GM21619 (cell line): ENCODE results near the gene SCCPDH.

Experiments
- ATAC-seq: cut with Tn5 transposase; IDR thresholded peaks from one replicate; pipeline ENCODE4 v1.9.1; 2021; ENCODE audit not compliant: unreplicated experiment

SCCPDH gene

DNA sequence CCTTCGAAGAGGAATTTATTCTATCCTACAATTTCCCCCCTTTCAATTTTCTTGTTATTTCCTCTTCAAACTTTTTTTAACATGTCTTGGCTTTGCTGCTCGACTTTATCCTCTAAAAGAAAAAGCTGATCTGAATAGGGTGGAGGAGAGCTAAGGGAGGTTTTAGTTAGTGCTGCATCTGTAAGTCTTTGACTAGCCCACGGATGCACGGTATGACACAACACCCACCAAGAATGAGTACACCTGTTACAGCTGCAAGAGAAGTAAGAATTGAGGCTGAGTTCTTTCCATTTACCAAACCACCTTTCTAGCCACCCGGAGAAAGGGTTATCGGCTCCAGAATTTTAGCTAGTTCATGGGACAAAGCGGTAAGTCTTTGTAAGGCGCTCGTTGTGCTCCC is 23.8 kb downstream of the SCCPDH start:
- no peak for ATAC-seq

DNA sequence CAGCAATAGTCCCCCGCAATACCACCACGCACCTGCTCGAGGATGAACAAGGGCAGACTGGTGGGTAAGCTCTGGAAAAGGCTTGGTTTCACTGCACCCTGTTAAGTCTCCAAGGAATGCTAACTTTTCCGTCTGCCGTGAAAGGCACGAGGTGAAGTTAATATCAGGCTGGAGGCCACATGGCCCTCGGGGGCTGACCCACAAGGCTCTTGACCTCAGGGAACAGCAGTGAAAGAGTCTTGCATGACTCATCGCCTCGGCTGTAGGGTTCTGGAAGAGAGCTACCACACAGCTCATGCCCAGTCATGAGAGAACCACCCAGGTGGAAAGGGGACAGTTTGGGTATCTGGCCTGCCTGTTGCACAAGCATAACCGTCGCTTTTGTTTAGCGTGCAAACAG is 24.7 kb downstream of the SCCPDH start:
- no peak for ATAC-seq

DNA sequence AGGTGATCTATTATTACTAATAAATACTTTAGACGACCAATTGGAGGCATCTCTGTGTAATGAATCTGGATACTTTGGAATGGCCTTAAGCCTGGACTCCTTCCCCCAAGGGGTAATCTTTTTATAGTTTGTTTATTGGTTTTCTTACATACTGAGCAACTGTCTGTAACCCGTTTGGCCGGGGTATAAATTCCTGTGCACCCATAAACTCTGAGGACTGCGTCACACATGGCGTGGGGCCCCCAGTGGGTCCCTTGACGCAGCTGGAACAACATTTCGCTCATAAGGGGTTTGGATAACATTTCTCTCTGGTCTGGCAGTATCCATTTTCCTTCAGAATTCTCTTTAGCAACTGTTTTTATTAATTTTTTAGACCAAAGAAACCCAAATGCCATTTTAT is 26.5 kb downstream of the SCCPDH start:
- no peak for ATAC-seq

DNA sequence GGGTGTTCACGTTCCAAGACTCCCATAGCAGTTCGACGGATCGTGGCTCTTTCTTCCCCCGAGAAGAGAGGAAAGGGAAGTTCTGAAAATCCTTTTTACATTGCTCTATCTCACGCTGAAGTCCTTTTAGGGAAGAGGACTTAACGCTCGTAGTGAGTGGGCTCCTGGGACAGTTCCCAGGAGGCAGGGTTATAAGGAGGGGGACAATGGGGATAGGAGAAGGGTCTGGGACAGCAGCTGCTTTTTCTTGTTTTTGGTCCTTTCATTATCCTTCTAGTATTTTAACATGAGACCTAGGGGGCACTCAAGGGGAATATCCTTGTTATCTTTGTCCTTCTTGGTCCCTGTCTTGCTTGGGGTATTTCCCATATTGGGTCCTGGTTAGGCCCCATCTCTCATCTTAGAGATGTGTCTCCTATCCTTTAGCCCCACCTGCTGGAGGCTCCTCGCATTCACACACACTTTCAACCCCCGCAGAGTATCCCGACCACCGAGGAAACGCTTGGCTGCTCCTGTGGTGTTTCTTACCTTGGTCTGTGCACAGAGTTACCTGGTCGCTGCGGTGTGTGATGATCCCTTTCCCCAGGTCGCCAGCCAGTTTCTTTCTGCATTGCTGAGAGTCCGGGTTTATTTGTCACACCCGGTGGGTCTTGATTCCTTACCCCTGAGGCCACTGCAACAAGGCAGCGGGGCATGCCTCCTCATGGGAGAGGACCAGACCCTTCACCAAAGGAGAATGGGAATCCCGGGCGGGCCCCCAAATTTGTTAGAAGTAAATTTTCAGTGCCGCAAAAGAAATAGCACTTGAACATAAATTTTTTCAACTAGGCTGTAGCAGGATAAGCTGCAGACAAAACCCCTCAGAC is 29.7 kb downstream of the SCCPDH start:
- peak; percentile 94 for ATAC-seq

DNA sequence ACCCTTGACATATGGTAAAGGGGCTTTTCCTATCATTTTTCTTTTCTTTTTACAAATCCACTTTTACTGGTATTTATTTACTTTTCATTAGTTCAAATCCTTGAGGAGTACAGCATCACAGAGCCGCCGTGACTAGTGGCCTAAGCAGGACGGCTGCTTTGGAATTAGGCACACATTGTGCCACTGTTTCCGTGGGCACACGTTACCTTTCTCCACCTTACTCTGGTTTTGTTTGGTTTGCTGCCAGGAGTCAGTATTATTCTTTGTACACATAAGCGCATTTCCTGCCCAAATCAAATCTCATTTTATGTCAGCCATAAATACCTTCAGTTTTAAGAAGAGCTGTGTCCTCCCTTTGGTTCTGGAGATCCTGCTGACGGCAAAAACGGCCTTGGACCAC is 31.2 kb downstream of the SCCPDH start:
- ATAC-seq, result no peak

DNA sequence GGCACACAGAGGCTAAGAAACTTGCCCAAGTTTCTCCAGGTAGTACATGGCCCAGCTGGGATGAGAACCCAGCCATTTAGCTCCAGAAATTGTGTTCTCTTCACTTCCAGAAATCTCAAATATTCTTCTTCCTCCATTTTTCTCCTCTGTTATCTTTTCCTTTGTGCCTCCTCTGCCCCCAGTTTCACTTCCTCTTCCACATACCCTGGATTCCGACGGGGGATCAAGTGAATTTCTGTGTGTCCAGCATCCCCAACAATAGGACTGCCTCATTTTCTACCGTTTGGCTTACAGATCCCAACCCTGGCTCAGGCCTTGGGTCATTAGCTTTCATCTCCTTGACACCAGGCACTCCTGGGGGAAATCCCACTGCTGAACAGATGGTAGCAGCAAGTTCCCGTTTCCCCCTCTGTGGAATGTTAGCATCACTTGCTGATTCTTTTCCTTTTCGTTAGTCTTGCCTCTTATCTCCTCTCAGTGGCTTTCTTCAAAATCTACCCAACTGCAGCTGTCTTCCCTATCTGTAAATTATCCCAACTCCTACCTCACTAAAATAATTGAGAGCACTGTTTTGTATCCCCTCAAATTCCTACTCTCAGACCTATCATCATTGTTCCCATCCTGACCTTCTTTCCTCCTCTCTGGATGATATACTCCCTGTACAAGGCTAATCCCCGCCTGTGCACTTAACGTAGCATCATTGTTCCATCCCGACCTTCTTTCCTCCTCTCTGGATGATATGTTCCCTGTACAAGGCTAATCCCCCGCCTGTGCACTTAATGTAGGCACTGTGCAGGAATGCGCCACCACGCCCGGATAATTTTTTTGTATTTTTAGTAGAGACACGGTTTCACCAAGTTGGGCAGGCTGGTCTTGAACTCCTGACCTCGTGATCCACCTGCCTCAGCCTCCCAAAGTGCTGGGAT is 36.5 kb downstream of the SCCPDH start:
- no peak for ATAC-seq

DNA sequence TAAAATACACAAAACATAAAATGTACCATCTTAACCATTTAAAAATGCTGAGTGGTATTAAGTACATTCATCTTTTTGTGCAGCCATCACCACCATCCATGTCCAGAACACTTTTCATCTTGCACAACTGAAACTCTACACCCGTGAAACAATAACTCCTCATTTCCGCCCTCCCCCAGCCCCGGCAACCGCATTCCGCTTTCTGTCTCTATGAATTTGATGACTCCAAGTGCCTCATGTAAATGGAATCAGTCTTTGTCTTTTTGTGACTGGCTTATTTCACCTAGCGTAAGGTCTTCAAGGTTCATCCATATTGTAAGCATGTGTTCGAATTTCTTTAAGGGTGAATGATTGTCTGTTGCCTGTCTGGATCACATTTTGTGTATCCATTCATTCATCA is 37.2 kb downstream of the SCCPDH start:
- ATAC-seq, result no peak

DNA sequence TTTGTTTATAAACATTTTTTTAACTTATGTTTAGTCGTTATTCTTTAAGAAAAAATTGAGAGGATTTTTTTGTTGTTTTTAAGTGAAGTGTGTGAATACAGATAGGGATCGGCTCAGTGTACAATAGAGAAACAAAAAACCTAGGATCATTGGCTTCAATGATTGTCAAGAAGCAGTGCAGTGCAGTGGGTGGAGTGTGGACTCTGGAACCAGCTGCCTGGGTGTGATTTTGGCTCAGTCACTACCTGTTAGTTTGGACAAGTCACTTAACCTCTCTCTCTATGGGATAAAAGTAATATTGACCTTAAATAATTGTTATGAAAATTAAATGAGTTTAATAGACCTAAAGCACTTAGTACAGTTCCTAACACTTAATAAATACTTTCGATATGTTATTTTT is 41.3 kb downstream of the SCCPDH start:
- ATAC-seq, result no peak

DNA sequence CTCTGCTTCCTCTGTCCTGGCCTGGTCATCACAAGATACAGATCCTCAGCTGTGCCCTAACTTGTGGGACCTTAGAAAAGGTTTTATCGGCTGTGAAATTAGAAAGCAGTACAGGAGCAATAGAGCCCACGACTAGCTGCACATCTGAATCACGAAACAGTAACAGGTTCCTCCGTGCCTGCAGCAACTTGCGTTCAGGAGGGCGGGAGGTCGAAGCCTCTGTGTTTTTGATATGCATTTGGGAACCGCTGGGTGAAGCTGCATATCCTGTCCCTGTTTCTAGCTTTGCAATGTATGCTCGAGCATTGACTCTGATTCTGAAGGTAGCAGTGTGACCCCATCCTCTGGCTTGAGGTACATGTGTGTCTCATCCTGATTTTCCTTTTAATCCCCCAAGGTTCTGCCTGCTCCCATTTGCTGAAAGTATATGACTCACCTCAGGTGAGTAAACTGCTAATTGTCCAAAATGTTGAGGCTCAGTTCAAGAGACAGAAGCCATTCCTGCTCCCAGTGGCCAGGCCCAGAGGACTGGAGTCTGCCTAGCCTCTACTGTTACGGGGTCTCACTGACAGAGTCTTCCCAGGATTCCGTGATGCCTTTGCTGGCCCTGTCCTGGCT is 44.3 kb downstream of the SCCPDH start:
- no peak for ATAC-seq

DNA sequence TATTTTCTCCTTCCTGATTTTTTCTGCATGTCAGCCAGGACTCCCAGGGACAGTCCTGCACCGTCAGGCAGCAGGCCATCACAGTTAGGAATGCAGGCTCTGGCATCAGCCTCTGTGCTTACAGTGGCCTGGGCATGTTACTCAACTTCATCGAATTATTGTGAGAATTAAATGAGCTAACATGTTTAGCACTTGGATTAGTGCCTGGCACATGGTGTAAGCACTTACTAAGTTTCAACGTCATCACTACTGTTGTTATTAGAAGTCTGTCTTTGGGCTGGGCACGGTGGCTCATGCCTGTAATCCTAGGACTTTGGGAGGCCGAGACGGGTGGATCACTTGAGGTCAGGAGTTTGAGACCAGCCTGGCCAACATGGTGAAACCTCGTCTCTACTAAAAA is 45.1 kb downstream of the SCCPDH start:
- ATAC-seq, result no peak

DNA sequence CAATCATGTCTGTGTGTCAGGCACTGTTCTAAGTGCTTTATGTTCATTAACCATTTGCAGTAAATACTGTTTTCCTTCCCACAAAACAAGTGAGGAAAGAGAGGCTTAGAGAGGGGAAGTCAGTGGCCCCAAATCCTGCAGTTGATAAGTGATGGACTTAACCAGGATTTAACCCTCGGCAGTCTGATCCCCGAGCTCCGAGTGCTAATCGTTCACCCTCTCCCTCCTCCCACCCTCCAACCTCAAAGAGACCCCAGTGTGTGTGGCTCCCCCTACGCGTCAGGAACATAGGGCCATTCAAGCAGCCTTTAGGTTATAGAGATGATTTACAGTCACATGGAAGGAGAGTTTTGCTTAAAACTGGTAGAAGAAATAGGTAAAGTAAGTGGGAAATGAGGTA is 47.2 kb downstream of the SCCPDH start:
- ATAC-seq, result no peak

DNA sequence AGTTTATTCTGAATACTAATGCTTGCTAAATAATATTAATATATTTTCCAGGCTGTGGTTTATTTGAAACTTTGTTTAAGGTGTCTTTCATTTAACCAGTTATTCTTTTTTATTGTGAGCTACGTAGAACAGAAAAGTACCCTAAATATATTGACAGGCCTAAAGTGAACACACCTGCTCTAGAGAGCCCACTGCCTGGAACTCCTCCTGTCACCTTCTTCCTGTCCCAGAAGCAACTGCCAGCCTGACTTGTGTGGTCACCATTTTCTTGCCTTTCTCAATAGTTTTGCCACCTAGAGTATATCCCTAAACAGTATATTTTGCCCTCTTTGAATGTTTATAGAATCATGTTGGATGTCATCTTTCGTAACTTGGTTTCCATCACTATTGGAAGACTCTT is 48.5 kb downstream of the SCCPDH start:
- ATAC-seq, result peak; percentile 4

DNA sequence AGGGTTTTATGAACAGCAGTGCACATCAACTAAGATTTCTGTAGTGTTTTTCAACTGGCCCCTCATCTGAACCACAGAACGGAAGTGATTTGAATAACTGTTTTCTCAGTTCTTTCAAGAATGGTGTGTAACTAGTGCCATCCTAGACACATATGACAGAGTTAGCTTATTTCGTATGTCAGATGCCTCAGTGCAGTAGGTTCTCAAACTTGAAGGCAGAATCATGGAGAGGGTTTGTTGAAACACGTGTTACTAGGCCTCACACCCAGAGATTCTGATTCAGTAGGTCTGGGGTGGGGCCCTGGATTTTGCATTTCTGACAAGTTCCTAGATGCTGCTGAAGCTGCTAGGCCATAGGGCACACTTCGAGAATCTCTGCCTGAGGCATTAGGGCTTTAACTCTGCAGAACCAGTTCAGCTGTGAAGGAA is 49.0 kb downstream of the SCCPDH start:
- ATAC-seq, result peak; percentile 99

DNA sequence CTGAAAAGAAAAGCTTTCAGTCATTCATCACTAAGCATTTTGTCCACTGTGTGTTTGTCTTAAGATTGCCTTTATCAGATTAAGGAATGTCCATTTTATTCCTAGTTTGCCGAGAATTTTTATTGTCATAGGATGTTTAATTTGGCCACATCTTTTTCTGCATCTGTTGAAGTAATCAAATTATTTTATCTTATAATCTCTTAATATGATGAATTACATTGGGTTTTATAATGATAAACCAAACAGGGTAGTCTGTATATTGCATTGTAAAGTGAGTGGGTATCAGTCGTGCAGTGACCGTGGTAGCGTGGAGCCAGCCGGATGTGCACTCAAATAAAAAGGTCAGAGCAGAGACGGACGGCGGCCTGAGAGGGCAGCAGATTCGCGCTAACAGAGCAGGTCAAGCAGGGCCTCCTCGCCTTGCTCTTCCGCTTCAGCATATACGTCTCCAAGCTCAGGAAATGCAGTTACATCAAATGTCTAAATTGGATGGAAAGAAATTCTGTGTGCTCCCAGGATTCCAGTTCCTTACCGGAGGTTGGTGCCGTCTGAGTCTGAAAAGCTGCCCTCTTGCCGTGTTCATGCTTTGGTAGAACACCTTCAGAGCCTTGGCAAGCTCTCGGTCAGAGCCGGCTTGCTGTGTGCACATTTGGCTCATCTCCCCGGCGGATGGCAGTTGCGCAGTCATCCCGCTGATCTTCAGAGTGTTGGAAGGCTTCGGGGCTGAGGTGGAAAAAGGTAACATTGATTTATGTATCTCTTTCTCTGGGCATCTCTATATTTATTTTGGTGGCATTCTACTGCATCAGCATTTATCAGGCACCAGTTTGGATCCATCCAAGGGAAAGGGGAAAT is 51.5 kb downstream of the SCCPDH start:
- ATAC-seq, result no peak

DNA sequence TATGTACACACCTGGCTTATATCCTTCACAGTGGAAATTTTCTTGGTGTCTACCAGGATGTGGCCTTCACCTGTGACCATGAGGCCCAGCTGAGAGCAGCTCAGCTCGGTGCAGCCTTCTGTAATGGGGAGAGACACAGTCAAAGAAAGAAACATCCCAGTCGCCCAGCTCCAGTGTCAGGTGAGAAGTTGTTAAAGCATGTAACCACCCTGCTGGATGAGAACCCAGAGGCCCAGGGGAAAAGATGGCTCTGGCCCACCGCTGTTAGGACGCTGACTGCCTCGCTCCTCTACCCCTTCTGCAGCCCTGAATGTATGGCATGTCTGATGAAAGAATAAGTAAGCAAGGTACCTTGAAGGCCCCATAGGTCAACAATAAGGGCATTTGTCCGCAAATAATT is 52.7 kb downstream of the SCCPDH start:
- ATAC-seq, result no peak

DNA sequence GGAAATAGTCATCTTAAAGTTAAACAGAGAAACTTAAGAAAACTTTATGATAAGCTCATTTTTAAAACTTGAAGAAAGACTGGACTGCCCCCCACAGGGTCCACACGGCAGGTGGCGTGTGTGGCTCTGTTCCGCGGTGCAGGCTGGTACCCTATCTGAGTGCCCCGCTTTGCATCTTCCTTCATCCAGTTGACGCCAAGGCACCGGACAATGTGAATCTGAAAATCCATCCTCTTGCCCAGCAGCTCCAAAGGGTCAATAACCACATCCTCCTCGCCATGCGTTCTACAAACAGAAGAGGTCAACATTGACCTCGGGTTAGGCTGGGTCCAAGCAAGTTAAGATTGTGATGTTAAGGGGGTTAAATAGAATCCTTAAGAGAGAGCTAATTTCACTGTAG is 54.5 kb downstream of the SCCPDH start:
- no peak for ATAC-seq

DNA sequence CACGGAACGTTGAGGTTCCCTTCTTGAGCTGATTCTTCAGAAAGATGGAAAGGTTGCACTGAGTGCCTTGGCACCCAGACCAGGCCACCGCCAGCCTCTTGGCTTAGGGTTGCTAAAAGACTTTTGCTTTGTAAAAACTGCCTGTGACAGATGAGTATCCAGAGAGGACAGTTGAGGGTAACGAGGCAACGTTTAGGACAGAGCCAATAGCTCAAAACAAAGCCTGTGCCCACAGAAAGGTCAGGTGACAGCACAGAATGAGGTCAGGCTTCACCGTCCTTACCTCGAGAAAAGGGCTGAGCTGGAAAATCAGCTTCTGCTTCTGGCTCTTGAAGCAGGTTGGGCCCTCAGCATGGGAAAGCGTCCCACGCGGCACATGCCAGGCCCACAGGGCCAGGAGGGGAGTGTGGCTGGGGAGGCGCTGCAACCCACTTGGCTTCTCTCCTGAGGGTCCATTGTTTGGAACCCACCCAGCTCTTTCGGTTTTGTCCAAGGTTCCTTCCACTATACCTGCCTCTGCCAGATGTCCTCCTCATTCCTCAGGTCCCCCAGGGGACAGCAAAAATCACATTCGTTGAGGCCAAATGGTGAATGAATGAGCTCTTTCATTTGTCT is 55.5 kb downstream of the SCCPDH start:
- ATAC-seq, result no peak

DNA sequence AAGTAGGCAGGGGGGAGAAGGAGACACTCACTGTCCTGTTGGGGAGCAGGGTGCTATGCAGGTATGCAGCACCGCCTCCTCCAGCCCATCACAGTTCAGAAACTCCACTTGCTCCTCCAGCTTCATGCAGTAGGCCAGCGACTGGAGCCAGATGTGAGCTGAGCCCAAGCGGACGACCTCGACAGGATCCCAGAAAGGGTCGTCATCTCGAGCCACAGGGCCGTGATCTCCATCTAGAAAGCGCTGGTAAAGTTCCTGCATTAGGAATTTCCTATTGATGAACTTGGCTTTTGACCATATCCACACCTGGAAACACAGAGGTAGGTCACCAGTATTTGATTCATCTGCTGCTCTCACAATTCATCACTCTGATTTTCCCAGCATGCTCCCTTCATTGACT is 56.1 kb downstream of the SCCPDH start:
- ATAC-seq, result no peak

DNA sequence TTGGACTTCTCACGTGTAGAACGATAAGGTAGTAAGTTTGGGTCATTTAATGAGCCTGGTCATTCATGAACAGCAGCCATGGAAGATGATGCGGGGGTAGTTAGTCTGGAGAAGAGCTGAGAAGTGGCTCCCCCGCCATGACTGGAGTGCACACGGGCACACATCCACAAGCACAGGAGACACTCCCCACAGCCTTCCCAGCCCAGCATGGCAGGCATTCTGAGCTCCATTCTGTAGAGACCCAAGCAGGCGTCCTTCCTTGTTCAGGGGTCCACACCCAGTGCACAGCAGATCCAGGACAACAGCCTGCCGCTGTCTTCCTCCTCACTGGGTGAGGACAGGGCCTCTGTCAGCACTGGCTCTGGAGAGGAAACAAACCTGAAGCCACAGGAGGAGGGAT is 57.0 kb downstream of the SCCPDH start:
- no peak for ATAC-seq
